K562 (cell line): ENCODE data around the gene THEM4. TPM values are rescaled to one million over a fixed set of nuclear protein-coding genes. Genes with fewer than 3 reads are reported as not detected.
"Not testable (repeated sequence)": the region's sequence is repeated elsewhere in the genome, so short reads cannot be mapped to it uniquely, and the experiment has no call there.

ENCODE experiments used
- ATAC-seq: fragments of 200-7000 bp; cut with Tn5 transposase; 3 replicates; pipeline ENCODE4 v1.9.1; 2020; ENCODE audit warnings: moderate library complexity
- BruUV-seq: library from RNA; stranded (reverse); fragments of 400-500 nt; replicated peaks from 2 replicates; lab custom pipeline; 2021; lab: Mats Ljungman, UMichigan
- CTCF ChIA-PET: fragments of 300-600 bp; formaldehyde crosslinking; extraction: SDS; loops from one replicate; lab custom pipeline; 2021; ENCODE audit warnings: low intra/inter-chr PET ratio; lab: Yijun Ruan, JAX
- POLR2A ChIA-PET: fragments of 300-600, 350-650 bp; sonication (Branson Sonifier 250); formaldehyde crosslinking; extraction: SDS; loops from one replicate; lab custom pipeline; 2021; ENCODE audit warnings: antibody characterized with exemption, inconsistent platforms; lab: Yijun Ruan, JAX
- DNase-seq, 4 experiments: peaks; one replicate each; pipeline versions ENCODE4 v3.0.0 to v3.0.0-alpha.2; 2011 to 2018; ENCODE audit warnings: low spot score in 3 of 4, mixed read lengths in 3 of 4; ENCODE audit errors: extremely low read depth in 1 of 4
- FAIRE-seq: peaks from 2 replicates; lab custom pipeline; 2011; peaks lifted over from hg19 to GRCh38; lab: Jason Lieb, UNC
- H2AFZ ChIP-seq: 2 replicates; pipeline ENCODE4 v1.6.0; 2011; ENCODE audit warnings: low read depth, low read length, control low read depth, inconsistent platforms
- H3K27ac ChIP-seq: fragments of 200-600 bp; 3 replicates; pipeline ENCODE4 v1.8.0; 2011; ENCODE audit warnings: low read depth, mild to moderate bottlenecking, control low read depth, inconsistent platforms, low read length, moderate library complexity, mixed read lengths; ENCODE audit errors: extremely low read depth
- H3K27me3 ChIP-seq, 2 experiments: fragments of 300-600 bp in 1 of 2; 2 replicates in 1 of 2; 3 replicates in 1 of 2; pipeline versions ENCODE4 v1.6.0 to v1.8.0; 2011; ENCODE audit warnings: inconsistent platforms in 2 of 2, low read length in 2 of 2, mild to moderate bottlenecking in 1 of 2, mixed read lengths in 1 of 2, moderate library complexity in 1 of 2; ENCODE audit not compliant: control insufficient read depth in 2 of 2, insufficient read depth in 2 of 2
- H3K36me3 ChIP-seq: fragments of 300-600 bp; 3 replicates; pipeline ENCODE4 v1.8.0; 2011; ENCODE audit warnings: mild to moderate bottlenecking, low read length, inconsistent platforms; ENCODE audit not compliant: control insufficient read depth, insufficient read depth
- H3K4me1 ChIP-seq, 2 experiments: fragments of 200-600 bp in 1 of 2; replicated peaks in 1 of 2; 2 replicates in 1 of 2; 3 replicates in 1 of 2; pipeline versions ENCODE4 v1.5.1 to v1.8.0; 2011; ENCODE audit warnings: inconsistent platforms in 2 of 2, low read length in 2 of 2, mild to moderate bottlenecking in 1 of 2, mixed read lengths in 1 of 2, moderate library complexity in 1 of 2; ENCODE audit not compliant: control insufficient read depth in 2 of 2, insufficient read depth in 2 of 2
- H3K4me2 ChIP-seq: 2 replicates; pipeline ENCODE4 v1.6.1; 2011; ENCODE audit warnings: low read length, control low read depth, inconsistent platforms, mixed read lengths; ENCODE audit not compliant: insufficient read depth
- H3K4me3 ChIP-seq: fragments of 200-600 bp; sonication (generic), shearing (Covaris generic); 2 replicates; pipeline ENCODE4 v1.5.1; 2016; ENCODE audit warnings: control low read depth, inconsistent platforms
- H3K79me2 ChIP-seq: fragments of 200-600 bp; 3 replicates; pipeline ENCODE4 v1.8.0; 2011; ENCODE audit warnings: low read length, inconsistent platforms; ENCODE audit not compliant: control insufficient read depth, insufficient read depth
- H3K9ac ChIP-seq, 2 experiments: 2 replicates each; pipeline versions ENCODE4 v1.6.0 to v1.6.1; 2011; ENCODE audit warnings: low read depth in 2 of 2, low read length in 2 of 2, control low read depth in 1 of 2, inconsistent platforms in 1 of 2, mild to moderate bottlenecking in 1 of 2, mixed read lengths in 1 of 2; ENCODE audit not compliant: insufficient read depth in 1 of 2
- H3K9me1 ChIP-seq: one replicate; pipeline ENCODE4 v1.6.0; 2011; ENCODE audit warnings: inconsistent platforms, mild to moderate bottlenecking, low read length, moderate library complexity; ENCODE audit not compliant: control insufficient read depth, insufficient read depth
- H3K9me3 ChIP-seq: replicated peaks from 2 replicates; pipeline ENCODE4 v1.5.1; 2011; ENCODE audit warnings: low read depth, low read length, inconsistent platforms; ENCODE audit not compliant: control insufficient read depth, insufficient read depth
- H4K20me1 ChIP-seq: replicated peaks from 2 replicates; pipeline ENCODE4 v1.6.1; 2011; ENCODE audit warnings: low read length, inconsistent platforms, mixed read lengths; ENCODE audit not compliant: control insufficient read depth, insufficient read depth
- BRD9 ChIP-seq: fragments of 450-650 bp; IDR thresholded peaks from 2 replicates; pipeline ENCODE4 v1.6.1; 2018; ENCODE audit warnings: low read depth; ENCODE audit not compliant: partially characterized antibody
- CBFA2T3 ChIP-seq: fragments of 450-650 bp; IDR thresholded peaks from 2 replicates; pipeline ENCODE4 v1.6.1; 2017
- SAP30 ChIP-seq: fragments of 200-600 bp; sonication (generic); IDR thresholded peaks from 2 replicates; pipeline ENCODE4 v1.6.1; 2012; ENCODE audit warnings: borderline replicate concordance, low read depth, mild to moderate bottlenecking, moderate library complexity, low read length, control low read depth, inconsistent platforms; ENCODE audit not compliant: insufficient read depth, poor library complexity, severe bottlenecking
- ZNF583 ChIP-seq: fragments of 250-450 bp; sonication (Bioruptor Pico); IDR thresholded peaks from 2 replicates; pipeline ENCODE4 v1.4.0; 2020
- WGBS: fragments of 100-300 bp; shearing (Covaris generic); methylation state at CpG from one replicate; pipeline ENCODE4 v1.1.6; 2016; ENCODE audit warnings: low coverage, mixed read lengths; ENCODE audit not compliant: insufficient coverage; ENCODE audit errors: missing lambda C conversion rate; 5-methylcytosine and 5-hydroxymethylcytosine counted together
- in situ Hi-C: fragments of 300-500 bp; cut with MboI; formaldehyde crosslinking; loops from 4 replicates; pipeline ENCODE4 v1.15.0; 2018; ENCODE audit warnings: inconsistent platforms, mixed read lengths
- intact Hi-C: fragments of 100-400 bp; cut with micrococcal nuclease; formaldehyde crosslinking; loops from 2 replicates; pipeline ENCODE4 v1.14.2; 2022
- polyA plus RNA-seq, 8 experiments: library from polyadenylated mRNA; depleted of rRNA in 4 of 8; stranded (reverse) in 5 of 8; unstranded in 3 of 8; fragments of >200 nt; fragmentation: Nextera tagmentation in 2 of 8; fragmentation: Illumina TruSeq in 1 of 8; extraction: Ambion mirVana in 2 of 8; extraction: Trizol in 1 of 8; gene quantifications; 2 replicates each; pipeline versions ENCODE4 v1.2.1 to v1.2.3, GENCODE V29; 2011 to 2014; ENCODE audit warnings: inconsistent platforms in 1 of 8, missing spikeins in 1 of 8
- total RNA-seq, 7 experiments: library from RNA; depleted of rRNA in 6 of 7; stranded (reverse); fragments of >200 nt in 6 of 7; fragmentation: Illumina TruSeq in 2 of 7; extraction: Trizol in 2 of 7; gene quantifications; 2 replicates each; pipeline versions ENCODE4 v1.2.1 to v1.2.3, GENCODE V29; 2011 to 2021; ENCODE audit warnings: low replicate concordance in 1 of 7

The THEM4 gene
- total and polyA plus RNA-seq, 9 of the 15 experiments (the other 6 are each of a cell fraction or from before 2014, with no cell fraction given) = 8.6 to 71.9 (median 35.3) TPM

DNA sequence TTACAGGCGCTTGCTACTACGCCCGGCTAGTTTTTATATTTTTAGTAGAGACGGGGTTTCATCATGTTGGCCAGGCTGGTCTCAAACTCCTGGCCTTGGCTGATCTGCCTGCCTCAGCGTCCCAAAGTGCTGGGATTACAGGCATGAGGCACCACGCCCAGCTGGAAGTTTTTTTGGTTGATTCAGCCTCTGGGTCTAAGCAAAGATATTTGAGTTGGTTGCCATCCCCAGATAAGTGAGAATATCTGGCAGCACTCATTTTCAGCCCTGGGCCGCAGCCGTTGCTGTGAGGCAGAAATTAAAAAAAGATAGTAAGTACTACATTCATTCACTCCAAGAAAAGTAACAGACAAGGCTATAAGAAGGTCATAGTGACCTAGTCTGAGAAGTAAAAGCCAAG, 53.8 kb downstream of the THEM4 start:
- H3K9me1 ChIP-seq, H3K4me2 ChIP-seq, H3K9me3 ChIP-seq, H3K9ac ChIP-seq, in situ Hi-C loops, POLR2A ChIA-PET, H3K36me3 ChIP-seq, H2AFZ ChIP-seq, H4K20me1 ChIP-seq, H3K27ac ChIP-seq, H3K4me3 ChIP-seq, ATAC-seq, H3K79me2 ChIP-seq, intact Hi-C loops, BruUV-seq, H3K4me1 ChIP-seq, FAIRE-seq: not testable (repeated sequence)
- peaks cover 18 to 39% of the 10 kb centered on the region in 2 experiments for H3K27me3 ChIP-seq
- DNase-seq = peak in 1 of 4 experiments; percentile 28
- CTCF ChIA-PET = interaction anchor here (0.6 kb wide), 1 partner anchor 656 kb away, joined by 4 read pairs; no protein-coding TSS in a partner anchor
- 18% methylated on average over 8 of the region's 8 CpGs for WGBS
- TF ChIP-seq CBFA2T3 = peak; percentile 28; the same call in 1 of the 2 replicates

DNA sequence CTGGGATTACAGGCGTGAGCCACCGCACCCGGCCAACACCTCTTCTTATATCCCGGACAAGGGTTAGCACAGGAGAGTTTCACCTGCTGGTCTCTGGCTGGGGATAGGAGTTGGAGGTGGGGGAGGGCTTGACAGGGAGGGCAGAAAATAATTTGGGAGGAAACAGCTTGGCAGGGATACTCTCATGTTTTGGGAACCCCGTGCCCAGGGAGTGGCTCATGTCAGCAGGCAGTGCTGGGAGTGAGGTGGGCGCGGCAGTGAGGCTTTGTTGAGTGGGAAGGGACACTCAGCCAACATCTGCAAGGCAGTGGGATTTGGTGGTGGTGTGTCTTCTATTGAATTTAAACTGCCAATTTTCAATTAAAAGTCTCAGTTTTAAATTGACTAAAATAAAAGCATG, 54.7 kb downstream of the THEM4 start:
- in situ Hi-C loops (no loop called here), intact Hi-C loops (no loop called here)
- Histone ChIP-seq H3K27ac (no peak overlapping the region), H4K20me1 (0 out of 2 replicates have a peak, but pooled peaks cover 3% of the 10 kb centered on the region), H3K36me3 (no peaks in the 10 kb centered on the region), H3K9ac (no peak overlapping the region), H3K4me2 (no peak overlapping the region), H3K9me1 (peaks cover 3% of the 10 kb centered on the region), H3K4me1 (peaks cover 5 to 7% of the 10 kb centered on the region in 2 experiments; a peak in 2 of 5 replicates)
- no peak for DNase-seq
- ATAC-seq = no peak
- TF ChIP-seq ZNF583 = no peak
- TF ChIP-seq SAP30 = no peak
- TF ChIP-seq BRD9 = no peak
- TF ChIP-seq, all 486 proteins: peak for 0
- no peaks in the 10 kb centered on the region for H3K9me3 ChIP-seq
- ChIA-PET POLR2A (interaction anchor here (0.7 kb wide), 1 partner anchor 120 kb away, joined by 4 read pairs; no protein-coding TSS in a partner anchor), CTCF (interaction anchor here (0.6 kb wide), 1 partner anchor 120 kb away, joined by 3 read pairs; no protein-coding TSS in a partner anchor)
- H3K4me3 ChIP-seq = no peak overlapping the region
- H2AFZ ChIP-seq = no peak overlapping the region
- H3K79me2 ChIP-seq = no peaks in the 10 kb centered on the region
- 60% methylated on average over 6 of the region's 7 CpGs for whole genome bisulfite sequencing
- no peak for FAIRE-seq
- H3K27me3 ChIP-seq = peaks cover 25 to 44% of the 10 kb centered on the region in 2 experiments
- no TSS peak for BruUV-seq
